ENCODE data around the gene SPATA21.
"Not testable (repeated sequence)": the region's sequence is repeated elsewhere in the genome, so short reads cannot be mapped to it uniquely, and the experiment has no call there.

The SPATA21 gene

GRCh38 chr1:16376971-16377370, 60.3 kb downstream of the SPATA21 start:
- no peak for DNase-seq

GRCh38 chr1:16375521-16376340, 61.5 kb downstream of the SPATA21 start:
- no peak for DNase-seq

- DNase-seq: no peak
Measured at GRCh38 chr1:16374266-16374665, 63.0 kb downstream of the SPATA21 start.

- DNase-seq: no peak
Measured at GRCh38 chr1:16372535-16373285, 64.5 kb downstream of the SPATA21 start.

GRCh38 chr1:16371725-16372124, 65.5 kb downstream of the SPATA21 start:
- DNase-seq: no peak

GRCh38 chr1:16369821-16370220, 67.4 kb downstream of the SPATA21 start:
- DNase-seq: no peak

GRCh38 chr1:16367968-16368890, 69.0 kb downstream of the SPATA21 start:
- no peak for DNase-seq

- DNase-seq: peak; percentile 87
Measured at GRCh38 chr1:16367258-16367967, 69.8 kb downstream of the SPATA21 start.

- peak; percentile 99 for DNase-seq
Measured at GRCh38 chr1:16366722-16367257, 70.4 kb downstream of the SPATA21 start, which contains the start of gene SZRD1. Gene SZRD1 (plus strand): TSS chr1:16367242. CDS start chr1:16367258, 16 bp downstream.

- DNase-seq: not testable (repeated sequence)
Measured at GRCh38 chr1:16365146-16365498, 72.1 kb downstream of the SPATA21 start.

- no peak for DNase-seq
Measured at GRCh38 chr1:16356867-16357266, 80.4 kb downstream of the SPATA21 start.

- DNase-seq: no peak
Measured at GRCh38 chr1:16354619-16355018, 82.6 kb downstream of the SPATA21 start.

- DNase-seq: no peak
Measured at GRCh38 chr1:16352842-16353535, 84.2 kb downstream of the SPATA21 start.

GRCh38 chr1:16351994-16352841, 85.0 kb downstream of the SPATA21 start, which contains the start of gene FBXO42:
Gene FBXO42 (minus strand): TSS chr1:16352480. CDS start chr1:16315418, 37,062 bp downstream.
- peak; percentile 94 for DNase-seq

GRCh38 chr1:16351456-16351993, 85.7 kb downstream of the SPATA21 start:
- no peak for DNase-seq

GRCh38 chr1:16349847-16350406, 87.3 kb downstream of the SPATA21 start:
- no peak for DNase-seq

Measured in CD4-positive, alpha-beta T cell treated with Interferon gamma for 1 hour (primary cell).